HG03571 (cell line): ENCODE measurements around the gene NR1D1.

ENCODE experiments used
- ATAC-seq: cut with Tn5 transposase; IDR thresholded peaks from one replicate; pipeline ENCODE4 v1.9.1; 2021; ENCODE audit not compliant: unreplicated experiment

Gene NR1D1

DNA sequence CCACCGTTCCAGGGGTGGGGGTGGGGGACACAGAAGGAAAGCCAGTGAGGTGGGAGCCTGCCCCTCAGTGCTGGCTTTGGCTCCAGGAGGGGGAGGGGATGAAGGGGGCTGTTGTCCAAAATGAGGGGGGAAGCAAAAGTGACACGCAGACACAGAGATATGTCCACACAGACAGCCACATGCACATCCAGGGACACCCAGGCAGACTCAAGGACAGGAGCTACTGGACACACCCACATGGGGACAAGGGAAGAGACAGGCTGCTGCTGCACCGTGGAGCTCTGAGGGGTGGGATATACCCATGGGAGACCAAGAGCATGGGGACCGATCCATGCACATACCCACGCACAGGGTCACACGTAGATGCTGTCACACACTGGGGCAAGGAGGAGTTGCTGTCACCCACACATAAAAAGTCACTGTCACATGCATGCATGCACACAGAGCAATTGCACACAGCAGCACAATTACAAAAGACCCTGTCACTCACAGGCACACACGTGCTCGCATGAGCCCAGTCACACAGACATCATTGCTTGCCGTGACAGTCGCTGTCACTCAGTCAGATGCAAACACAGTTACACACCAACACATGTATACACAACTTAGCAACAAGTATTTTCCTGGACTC is 36.4 kb downstream of the NR1D1 start:
- ATAC-seq: no peak

DNA sequence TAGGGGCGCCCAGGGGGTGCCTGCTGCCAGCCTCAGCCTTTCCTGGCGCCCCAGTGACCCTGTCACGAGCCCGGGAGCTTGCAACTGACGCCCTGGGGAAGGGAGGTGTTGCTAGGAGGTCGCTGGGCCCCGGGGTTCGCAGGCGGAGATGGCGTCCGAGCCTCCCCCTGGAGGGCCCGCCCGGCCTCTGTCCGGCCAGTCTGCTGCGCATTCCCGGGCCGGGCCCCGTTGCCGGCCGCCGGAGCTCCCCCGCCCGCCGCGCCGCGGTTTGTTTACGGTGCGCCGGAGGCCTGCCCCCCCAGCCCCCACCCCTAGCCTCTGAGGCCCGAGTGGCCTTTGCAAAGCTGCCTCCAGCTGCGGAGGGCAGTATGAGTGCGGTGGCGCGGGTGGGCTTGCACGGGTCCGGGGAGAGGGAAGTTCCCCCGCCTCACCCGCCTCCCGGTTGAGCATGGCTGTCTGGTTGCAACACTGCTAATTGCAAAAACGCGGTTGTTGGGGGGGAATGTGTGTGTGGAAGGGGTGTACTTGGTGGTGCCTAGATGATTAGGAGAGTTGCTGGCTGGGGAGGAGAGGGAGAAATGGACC is 37.1 kb downstream of the NR1D1 start:
- no peak for ATAC-seq

DNA sequence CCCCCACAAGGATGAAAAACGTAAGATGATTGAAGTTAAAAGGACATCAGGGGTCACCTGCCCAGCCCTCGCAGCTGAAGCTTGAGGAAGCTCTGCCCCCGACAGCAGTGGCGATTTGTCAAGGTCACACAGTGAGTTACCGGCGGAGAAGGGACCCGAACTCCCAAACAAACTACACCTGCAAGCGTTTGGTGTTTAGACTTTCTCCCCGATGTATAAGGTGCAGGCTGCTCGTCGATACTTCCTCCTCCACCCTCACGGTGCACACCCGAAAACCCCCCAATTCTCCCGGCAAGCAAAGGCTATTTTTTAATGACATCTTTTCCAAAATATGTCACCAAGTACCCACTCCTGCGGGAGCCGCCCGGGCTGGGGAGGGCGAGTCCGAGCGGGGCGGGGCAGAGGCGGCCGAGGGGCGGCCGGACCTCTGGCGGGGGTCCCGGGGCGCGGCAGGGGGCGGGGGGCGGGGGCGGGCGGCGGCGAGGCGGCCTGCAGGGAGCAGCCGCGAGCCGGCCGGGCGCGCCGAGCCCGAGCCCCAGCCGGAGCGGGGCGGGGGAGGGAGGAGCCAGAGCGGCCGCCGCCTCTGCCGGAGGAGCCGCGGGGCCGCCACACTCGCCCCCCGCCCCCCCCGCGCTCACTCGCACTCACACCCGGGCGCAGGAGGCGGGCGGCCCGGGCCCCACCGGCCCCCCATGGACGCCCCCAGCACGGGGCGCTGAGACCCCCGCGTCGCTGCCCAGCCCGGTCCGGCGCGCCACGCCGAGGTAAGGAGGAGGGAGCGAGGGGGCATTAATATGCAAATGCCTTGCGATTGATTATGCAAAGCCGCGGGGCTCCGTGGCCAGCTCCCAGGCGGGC is 37.8 kb downstream of the NR1D1 start, which contains the start of gene THRA:
Gene THRA, plus strand, starts transcription at position 637 of the 858 bp plus-strand sequence. CDS start 11,524 bp downstream, outside the sequence.
- ATAC-seq: no peak

DNA sequence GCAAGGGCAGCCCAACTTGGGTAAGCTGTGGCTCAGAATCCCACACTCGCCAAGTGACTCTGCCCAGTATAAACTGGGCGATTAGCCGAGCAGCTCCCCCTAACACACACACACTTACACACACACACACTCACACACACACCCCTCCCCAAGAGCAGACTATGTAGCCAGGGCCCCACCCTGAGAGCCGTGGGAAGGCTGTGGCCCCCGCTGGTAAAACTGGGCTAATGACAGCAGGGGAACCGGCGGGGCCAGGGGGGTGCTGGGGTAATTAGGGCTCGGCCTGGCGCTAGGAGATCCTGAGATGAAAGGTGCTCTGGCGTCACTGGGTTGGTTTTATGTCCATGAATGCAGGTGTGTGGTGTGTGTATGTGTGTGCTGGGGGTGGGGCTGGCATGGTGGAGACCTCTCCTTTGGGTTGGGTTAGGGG is 38.8 kb downstream of the NR1D1 start:
- no peak for ATAC-seq

DNA sequence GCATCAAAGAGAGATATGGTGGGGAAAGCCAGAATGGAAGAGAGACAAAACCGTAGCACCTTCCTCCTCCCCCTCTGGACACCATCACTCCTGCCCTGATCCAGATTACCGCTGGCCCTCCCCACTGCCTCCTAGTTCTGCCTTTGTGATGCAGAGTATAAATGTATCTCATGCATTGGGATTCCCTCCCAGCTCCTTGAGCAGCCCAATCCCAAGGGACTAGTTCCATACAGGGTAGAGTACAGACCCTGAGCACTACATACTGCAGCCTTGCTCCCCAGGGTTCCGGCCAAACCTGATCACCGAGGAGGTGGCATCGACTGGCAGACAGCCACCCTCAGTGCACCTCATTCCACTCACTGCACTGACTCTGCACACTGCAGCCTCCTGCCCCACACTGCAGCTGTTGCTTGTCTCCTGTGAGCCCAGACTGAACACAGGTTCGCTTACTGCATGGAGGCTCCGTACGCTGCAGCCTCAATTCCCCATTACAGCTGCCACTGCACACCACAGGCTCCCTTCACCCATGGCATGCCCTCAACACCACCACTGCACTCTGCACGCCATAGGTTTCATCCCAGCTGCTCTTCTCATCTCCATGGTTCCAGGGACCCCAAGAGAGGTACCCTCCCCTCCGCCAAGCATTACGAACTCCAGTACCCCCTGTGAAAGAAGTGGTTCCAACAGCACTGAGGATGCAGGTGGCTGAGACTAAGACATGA is 39.3 kb downstream of the NR1D1 start:
- no peak for ATAC-seq

DNA sequence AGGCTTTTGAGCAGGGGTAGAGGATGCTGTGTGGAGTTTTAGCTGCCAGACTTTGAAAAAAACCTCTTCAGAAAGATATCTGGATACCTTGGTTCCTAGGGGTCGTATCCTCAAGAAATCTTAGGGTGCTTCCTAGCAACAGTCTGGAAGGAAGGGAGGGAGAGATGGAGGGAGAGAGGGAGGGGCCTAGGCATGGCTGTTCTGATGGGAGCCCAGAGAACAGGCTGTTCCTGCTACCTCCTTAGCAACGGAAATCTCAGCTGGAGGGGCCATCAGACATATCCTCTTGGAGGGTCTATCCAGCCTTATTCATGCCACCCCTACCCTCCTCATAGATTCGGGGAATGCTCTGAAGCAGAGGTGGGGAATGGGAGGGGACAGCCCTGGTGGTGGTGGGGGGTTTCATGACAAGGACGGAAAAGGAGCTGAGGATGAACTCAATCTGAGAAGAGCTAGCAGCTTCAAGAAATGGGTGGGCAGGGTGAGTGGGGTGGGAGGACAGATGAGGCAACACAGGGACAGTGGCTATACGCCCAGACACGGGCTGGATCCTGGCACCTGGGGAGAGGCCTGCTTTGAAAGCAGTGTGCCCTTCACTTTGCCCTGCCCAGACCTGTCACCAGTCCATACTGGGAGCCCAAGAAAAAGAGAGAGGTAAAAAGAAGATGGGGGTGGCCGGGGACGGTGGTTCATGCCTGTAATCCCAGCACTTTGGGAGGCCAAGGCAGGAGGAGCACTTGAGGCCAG is 40.5 kb downstream of the NR1D1 start:
- ATAC-seq: no peak

DNA sequence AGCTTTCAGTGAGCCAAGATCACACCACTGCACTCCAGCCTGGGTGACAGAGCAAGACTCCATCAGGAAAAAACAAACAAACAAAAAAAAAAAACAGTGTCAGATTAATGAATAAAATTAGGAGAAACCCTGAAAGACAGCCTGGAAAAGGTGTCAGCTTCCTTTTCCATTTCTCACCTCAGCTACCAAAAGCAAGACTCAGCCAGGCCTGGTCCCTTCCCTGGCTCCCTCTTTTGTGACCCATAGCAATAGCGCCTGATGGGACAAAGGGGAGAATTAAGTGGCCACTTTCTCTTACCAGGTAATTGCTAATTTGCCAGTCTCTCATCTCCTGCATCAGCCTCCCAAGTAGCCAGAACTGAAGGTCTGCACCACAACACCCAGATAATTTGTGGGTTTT is 41.5 kb downstream of the NR1D1 start:
- no peak for ATAC-seq

DNA sequence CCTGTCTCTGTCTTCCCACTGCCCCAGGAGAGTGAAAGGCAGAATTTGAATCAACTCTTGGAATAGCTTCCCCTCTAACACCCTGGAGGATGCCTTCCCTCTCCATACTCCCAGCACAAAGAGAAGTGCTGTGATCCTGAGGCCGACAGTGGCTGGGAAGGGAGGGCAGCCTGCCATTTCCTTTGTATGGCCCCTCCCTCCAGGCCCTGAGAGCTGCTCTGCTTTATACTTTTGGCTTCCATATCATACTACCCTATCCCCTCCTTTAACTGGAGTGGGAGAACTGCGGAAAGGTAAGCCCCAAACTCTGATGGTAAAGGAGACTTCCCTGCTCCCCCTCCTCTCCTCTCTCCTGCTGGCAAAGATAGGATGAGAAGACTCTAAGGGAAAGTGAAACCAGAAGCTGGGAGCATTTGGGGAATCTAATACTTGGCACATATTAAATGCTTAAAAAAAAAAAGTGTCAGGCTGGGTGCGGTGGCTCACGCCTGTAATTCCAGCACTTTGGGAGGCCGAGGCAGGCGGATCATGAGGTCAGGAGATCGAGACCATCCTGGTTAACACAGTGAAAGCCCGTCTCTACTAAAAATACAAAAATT is 42.1 kb downstream of the NR1D1 start:
- ATAC-seq: no peak

DNA sequence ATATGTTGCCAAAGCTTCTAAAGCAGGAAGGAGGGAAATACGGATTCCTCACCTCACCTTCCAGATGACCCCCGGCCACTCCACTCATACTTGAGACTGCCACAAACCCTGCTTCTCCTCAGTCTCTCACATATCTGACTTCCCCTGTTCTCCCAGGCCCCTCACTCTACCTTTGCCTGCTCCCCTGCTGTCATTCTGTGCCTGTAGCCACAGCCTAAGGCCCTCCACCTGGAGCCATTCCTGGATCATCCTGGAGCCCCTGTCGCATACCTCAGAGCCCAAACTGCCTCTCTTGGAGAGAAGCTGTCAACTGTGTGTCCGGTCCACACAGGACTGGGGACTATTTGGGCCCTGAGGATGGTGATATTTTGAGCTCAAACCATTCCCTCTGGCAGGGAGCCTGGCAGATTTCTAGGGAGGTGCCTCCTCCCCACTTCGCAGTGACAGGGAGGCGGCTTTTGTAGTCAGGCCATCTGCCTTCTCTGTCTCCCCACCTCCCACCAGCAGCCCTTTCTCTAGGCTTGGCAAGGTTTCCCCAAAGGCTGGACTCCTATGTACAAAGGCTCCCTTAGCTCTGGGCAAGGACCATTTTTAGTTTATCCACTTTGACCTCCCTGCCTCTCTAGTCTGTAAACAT is 43.9 kb downstream of the NR1D1 start:
- ATAC-seq: no peak
